IPS-NIHi7 (cell line): Measurements from ENCODE around the gene C3orf62.
"Not testable (repeated sequence)": the region's sequence is repeated elsewhere in the genome, so short reads cannot be mapped to it uniquely, and the experiment has no call there.

ENCODE experiments used
- DNase-seq: peaks from one replicate; pipeline ENCODE4 v3.0.0; 2012; ENCODE audit warnings: mixed read lengths; ENCODE audit errors: extremely low spot score

Gene C3orf62

GRCh38 chr3:49269443-49270155 lies 7.4 kb downstream of the C3orf62 start:
- DNase-seq = no peak

DNA sequence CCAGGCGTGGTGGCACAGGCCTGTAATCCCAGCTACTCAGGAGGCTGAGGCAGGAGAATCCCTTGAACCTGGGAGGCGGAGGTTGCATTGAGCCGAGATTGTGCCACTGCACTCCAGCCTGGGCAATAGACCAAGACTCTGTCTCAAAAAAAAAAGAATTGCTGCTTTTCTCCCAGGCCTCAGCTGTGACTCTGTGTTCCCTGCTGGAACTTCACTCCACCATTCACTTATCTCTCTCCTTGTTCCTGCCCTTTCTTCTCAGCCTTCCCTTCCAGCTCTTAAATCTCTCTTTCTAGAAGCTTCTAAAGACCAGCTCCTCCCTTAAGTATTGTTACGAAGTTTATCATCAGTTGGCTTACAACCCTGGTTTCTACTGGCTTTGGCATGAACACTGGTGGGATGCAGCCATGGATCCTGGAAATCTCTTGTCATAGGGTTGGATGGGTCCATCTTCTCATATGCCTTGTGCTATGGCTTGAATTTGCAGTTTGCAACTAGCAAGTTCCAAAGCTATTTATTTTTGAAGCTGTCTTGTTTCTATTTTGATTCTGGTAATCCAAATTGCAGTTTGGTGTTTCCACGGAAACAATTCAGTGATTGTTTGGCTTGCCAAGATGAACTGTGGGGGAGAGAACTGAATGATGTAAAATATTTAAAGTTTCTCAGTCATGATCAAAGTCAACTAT lies 10.5 kb downstream of the C3orf62 start:
- DNase-seq = no peak

- no peak for DNase-seq
Measured at GRCh38 chr3:49265661-49266386, 11.2 kb downstream of the C3orf62 start.

GRCh38 chr3:49263159-49263889 lies 13.7 kb downstream of the C3orf62 start:
- no peak for DNase-seq

- no peak for DNase-seq
Measured at GRCh38 chr3:49260806-49261324, 16.2 kb downstream of the C3orf62 start.

GRCh38 chr3:49257187-49257586 lies 19.8 kb downstream of the C3orf62 start:
- no peak for DNase-seq

GRCh38 chr3:49255718-49256511 lies 21.1 kb downstream of the C3orf62 start:
- no peak for DNase-seq

- no peak for DNase-seq
Measured at GRCh38 chr3:49255112-49255511, 21.9 kb downstream of the C3orf62 start.

DNA sequence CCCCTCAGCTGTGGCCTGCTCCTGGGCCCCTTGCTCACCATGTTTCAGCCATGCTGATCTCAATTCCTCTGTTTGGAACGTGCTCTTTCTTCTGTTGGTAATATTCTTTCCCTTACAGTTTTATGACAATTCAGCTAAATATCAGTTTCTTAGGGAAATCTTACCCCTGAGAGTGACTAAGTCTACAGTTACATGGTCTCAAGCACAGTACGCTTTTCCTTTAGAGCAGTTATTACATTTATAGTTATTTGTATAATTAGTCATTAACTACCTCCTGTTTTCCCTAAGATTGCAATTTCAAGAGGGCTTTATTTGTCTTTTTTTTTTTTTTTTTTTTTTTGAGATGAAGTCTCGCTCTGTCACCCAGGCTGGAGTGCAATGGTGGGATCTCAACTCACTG lies 23.5 kb downstream of the C3orf62 start:
- no peak for DNase-seq

DNA sequence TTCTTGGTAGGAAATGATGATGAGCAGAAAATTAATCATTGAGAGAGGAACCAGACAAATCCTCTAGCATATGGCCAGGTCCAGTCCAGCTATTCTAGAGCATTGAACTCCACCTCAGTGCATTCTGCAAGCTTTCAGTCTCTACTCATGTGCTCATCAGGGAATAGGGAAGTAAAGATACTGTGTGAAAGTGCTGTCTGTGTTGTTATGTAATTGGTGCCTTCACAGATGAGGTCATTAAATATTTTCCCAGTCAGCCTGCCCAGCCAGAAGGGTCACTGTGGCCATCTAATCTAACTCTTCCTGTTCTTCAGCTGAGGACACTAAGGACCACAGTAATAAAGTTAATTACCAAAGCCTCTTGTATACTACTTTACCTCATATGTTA lies 28.2 kb downstream of the C3orf62 start:
- no peak for DNase-seq

DNA sequence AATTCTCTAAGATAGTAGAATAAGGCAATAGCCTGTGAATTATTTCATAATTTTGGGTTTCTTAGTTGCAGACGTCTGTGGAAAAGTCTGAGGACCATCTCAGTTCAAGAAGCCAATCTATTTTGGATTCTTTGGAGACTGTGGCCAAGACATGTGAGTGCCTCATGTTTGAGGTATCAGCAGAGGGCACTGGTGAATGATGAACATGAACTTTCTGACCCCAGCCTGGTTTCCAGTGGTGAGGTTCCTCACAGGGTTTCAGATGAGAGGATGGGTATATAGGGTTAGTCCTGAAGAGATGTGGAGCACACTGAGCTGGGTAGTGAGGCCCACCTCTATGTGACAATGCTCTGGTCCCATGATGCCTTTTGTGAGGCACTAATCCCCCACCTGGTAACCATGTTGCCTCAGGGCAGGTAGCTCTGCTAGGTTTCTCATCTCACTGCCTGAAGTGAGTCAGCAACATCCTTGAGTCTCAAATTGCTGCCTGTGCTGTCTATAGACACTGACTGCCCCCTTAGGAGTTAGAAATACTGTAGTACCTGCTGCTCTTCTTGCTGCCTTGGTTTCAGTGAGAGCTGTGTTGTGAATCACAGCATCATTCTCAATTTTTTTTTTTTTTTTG lies 32.3 kb downstream of the C3orf62 start:
- DNase-seq = peak; percentile 45

DNA sequence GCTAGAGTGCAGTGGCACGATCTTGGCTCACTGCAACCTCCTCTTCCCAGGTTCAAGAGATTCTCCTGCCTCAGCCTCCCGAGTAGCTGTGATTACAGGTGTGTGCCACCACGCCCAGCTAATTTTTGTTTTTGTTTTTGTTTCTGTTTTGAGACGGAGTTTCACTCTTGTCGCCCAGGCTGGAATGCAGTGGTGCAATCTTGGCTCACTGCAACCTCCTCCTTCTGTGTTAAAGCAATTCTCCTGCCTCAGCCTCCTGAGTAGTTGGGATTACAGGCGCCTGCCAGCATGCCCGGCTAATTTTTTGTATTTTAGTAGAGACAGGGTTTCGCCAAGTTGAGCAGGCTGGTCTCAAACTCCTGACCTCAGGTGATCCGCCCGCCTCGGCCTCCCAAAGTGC lies 36.9 kb downstream of the C3orf62 start:
- not testable (repeated sequence) for DNase-seq

DNA sequence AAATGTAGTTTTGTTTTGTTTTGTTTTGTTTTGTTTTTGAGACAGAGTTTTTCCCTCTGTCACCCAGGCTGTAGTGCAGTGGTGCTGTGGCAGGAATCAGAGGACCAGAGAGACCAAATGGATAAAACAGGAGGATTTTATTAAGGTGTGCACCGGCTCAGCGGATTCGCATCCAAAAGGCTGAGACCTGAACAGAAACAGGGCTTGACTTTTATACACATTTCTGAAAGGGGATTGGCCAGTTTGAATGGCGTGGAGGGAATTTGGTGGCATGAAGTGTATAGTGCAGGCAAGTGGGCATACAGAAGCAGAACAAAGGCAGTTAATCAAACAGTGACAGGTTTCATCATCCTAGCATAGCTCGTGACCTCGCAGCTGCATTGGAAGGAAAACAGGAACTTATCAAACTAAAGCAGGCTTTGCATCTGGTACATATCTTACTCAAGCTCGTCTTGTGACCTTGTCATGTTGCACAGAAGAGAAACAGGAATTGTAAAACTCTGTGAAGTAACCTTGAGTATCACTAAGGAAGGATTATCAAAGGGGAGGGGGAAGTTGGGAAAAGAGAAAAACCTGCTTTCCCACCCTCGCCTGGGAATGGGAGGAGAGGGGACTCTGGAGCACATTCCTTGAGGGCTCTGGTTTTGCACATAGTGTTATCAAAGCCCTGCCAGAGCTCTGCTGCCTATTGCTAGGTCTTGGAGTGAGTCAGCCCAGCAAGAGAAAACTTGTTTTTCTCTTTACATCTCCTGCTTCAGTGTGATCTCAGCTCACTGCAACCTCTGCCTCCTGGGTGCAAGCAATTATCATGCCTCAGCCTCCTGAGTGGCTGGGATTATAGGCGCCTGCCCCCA lies 38.5 kb downstream of the C3orf62 start:
- no peak for DNase-seq

DNA sequence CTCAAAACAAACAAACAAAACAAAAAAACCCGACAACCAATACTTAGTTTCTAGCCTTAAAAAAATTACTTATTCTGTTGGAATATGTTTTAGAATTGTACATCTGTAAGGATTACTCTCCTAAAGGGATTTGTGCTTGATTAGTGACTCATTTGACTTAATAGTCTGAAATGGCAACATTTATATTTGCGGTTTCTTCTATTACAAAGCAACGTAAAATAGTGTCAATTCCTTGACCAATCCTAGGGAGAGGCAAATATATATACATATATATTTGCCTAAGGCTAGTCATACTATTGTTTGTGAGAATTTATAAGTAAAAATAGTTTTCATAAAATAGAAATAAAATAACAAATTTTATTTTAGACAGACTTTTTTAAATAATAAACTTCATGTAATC lies 39.7 kb downstream of the C3orf62 start:
- DNase-seq = no peak

- no peak for DNase-seq
Measured at GRCh38 chr3:49236226-49236625, 40.8 kb downstream of the C3orf62 start.

GRCh38 chr3:49228817-49229216 lies 48.2 kb downstream of the C3orf62 start:
- DNase-seq = not testable (repeated sequence)

DNA sequence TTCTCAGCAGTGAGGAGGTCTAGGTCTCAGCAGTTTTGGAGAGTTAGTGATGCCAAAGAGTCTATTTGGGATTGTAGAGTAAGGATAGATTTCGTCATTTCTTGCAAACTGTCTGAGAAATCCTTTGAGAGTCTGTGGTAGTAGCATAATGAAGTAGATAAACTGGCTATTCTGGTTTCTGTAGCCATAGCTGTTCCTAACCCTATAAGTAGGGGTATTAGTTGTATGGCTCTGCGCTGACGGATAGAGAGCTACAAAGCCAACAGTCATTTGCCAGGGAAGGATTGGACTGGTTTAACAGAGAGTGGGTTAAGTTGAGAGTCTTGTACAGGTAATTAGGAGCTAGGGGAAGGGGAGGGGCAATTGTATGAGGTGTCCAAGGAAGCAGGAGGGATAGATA lies 55.0 kb downstream of the C3orf62 start:
- DNase-seq = no peak

DNA sequence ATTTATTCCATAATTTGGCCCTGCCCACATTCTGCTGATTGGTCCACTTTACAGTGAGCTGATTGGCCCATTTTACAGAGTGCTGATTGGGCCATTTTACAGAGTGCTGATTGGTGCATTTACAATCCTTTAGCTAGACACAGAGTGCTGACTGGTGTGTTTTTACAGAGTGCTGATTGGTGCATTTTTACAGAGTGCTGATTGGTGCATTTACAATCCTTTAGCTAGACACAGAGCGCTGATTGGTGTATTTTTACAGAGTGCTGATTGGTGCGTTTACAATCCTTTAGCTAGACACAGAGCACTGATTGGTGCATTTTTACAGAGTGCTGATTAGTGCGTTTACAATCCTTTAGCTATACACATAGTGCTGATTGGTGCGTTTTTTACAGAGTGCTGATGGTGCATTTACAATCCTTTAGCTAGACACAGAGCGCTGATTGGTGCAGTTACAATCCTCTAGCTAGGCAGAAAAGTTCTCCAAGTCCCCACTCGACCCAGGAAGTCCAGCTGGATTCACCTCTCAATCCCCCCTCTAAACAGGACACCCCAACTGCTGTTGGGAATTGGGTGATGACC lies 56.0 kb downstream of the C3orf62 start:
- DNase-seq = not testable (repeated sequence)

DNA sequence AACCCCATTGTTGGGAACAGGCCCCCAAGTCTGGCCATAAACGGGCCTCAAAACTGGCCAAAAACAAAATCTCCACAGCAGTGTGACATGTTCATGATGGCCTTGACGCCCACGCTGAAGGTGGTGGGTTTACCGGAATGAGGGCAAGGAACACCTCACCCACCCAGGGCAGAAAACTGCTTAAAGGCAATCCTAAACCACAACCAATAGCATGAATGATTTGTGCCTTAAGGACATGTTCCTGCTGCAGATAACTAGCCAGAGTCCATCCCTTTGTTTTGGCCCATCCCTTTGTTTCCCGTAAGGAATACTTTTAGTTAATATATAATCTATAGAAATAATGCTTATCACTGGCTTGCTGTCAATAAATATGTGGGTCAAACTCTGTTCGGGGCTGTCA lies 57.9 kb downstream of the C3orf62 start:
- DNase-seq = no peak
